GM18873 (cell line): Measurements from ENCODE around the gene XPNPEP2.

Source experiments
- ATAC-seq: cut with Tn5 transposase; IDR thresholded peaks from one replicate; pipeline ENCODE4 v1.9.1; 2021; ENCODE audit warnings: mild to moderate bottlenecking, moderate library complexity, moderate number of reproducible peaks; ENCODE audit not compliant: unreplicated experiment, low FRiP score

XPNPEP2 gene

GRCh38 chrX:129793604-129794191 is 54.9 kb downstream of the XPNPEP2 start:
- ATAC-seq: no peak

DNA sequence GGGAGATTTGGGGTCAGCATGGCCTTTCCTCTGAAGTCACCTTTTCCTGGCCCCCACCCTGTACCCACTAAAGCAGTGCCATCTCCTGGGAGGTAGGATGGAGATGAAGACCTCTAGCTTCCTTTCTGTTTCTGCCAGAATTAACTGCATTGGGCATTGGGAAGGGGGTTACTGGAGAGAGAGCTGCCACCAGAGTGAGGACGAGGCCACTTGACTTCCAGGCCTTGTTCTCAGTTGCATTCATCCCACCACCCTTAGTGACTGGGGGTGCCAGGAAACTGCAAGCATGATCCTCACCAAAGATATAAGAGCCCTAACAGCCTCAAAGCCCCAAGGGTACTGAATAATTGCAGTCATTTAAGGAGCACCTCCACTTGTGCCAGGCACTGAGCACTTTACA is 56.8 kb downstream of the XPNPEP2 start:
- no peak for ATAC-seq

- ATAC-seq: no peak
Measured at GRCh38 chrX:129797251-129797906, 58.6 kb downstream of the XPNPEP2 start.

GRCh38 chrX:129798456-129798855 is 59.7 kb downstream of the XPNPEP2 start:
- ATAC-seq: no peak

GRCh38 chrX:129798888-129799287 is 60.1 kb downstream of the XPNPEP2 start:
- no peak for ATAC-seq

DNA sequence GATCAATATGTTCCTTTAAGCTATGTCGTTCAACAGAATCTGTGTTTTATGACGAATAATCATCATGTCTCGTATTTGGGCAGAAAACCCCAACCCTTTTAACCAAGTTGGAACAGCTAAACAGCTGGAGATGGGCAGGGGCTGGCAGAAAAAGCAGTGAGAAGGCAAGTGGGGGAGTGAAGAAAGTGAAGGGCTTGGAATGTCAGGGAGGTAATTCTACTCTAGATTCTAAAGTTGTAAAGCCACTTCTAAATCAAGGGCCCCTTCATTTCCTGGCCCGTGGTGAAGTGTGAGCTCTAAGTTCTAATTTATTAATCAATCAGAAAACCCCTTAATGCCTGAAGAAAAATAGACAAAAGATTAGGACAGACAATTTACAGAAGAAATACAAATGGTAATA is 61.4 kb downstream of the XPNPEP2 start:
- no peak for ATAC-seq

DNA sequence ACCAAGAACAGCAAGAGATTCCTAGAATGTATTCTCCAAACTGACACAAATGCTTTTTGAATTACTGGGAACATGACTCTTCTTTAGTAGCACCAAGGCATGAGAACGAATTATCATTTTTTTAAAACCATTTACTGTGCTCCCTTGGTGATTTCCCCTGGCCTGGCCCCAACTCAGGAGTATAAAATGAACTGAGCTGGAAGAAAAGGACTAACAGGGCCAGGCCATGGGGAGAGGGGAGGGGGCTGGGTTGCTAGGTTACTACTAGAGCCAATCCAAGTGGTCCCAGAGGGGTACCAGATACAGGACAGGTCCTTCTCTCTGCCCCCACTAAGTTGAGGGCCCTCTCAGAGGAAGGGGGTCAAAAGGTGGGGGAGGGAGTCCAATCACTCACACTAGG is 64.1 kb downstream of the XPNPEP2 start:
- no peak for ATAC-seq

- no peak for ATAC-seq
Measured at GRCh38 chrX:129804806-129805205, 66.0 kb downstream of the XPNPEP2 start.

GRCh38 chrX:129808158-129808828 is 69.5 kb downstream of the XPNPEP2 start:
- ATAC-seq: no peak

DNA sequence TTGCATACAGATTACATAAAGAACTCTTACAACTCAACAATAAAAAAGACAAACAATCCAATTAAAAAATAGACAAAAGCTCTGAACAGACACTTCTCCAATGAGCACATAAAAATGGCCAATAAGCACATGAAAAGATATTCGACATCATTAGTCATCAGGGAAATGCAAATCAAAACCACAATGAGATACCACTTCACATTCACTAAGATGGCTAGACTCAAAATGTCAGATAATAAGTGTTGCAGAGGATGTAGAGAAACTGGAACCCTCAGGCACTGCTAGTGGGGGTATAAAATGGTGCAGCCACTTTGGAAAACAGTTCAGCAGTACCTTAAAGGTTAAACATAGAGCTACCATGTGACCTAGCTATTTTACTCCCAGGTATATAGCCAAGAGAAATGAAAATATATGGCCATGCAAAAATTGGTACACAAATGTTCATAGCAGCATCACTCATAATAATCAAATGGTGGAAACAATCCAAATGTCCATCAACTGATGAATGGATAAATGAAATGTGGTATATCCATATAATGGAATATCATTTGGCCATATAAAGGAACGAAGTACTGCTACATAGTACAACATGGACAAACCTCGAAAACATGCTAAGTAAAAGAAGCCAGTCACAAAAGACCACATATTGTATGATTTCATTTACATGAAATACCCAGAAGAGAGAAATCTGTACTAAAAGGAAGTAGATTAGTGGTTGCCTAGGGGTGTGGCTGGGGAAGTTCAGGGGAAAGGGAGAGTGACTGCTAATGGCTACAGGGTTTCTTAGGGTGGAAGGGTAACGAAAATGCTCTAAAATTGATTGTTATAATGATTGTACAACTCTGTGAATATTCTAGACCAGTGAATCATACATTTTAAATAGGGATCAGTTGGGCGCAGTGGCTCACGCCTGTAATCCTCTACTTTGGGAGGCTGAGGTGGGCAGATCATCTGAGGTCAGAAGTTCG is 70.3 kb downstream of the XPNPEP2 start:
- ATAC-seq: no peak

DNA sequence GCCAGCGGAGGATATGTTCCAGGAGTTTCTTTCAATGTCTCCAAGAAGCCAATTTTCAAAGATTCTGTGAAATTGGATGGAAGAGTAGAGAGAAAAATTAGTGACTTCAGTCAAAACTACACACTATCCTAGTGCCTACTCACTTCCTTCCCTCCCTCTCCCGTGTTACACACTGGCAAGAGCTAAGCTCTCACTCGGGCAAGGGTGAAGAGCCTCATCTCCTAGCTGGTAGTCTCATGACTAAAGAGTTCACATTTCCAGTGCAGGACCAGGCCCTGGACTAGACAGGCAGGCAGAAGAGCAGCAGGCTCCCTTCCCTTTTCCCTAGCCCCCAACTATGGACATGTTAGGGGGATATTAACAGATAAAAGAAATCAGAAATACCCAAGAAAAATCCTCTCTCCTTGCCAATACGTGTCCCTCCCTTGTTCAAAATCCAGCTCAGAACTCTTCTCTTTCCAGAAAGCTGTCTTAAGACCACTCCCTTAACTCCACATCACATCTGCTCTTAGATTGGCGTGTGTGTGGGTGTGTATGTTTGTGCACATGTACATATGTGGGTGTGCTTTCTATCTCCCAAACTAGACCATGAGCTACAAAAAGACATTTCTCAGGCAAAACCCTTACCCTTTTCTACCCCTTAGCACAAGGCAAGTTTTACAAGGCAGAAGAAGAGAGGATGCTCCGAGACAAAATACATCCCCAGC is 75.0 kb downstream of the XPNPEP2 start:
- no peak for ATAC-seq

DNA sequence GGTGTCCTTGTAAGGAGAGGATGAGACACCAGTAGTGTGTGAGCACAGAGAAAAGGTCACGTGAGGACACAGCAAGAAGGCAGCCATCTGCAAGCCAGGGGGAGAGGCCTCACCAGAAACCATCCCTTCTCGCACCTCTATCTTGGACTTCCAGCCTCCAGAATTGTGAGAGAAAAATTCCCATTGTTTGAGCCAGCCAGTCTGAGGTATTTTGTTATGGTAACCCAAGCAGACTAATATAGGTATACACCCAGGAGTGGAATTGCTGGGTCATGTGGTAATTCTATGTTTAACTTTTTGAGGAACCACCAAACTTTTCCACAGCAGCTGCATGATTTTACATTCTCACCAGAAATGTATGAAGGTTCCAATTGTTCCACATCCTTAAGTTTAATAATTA is 79.3 kb downstream of the XPNPEP2 start:
- ATAC-seq: no peak
